HG03139 (cell line): ENCODE results near the gene RMND1.
"Not testable (repeated sequence)": the region's sequence is repeated elsewhere in the genome, so short reads cannot be mapped to it uniquely, and the experiment has no call there.

Experiments used
- ATAC-seq: cut with Tn5 transposase; IDR thresholded peaks from one replicate; pipeline ENCODE4 v1.9.1; 2021; ENCODE audit not compliant: unreplicated experiment

The RMND1 gene

DNA sequence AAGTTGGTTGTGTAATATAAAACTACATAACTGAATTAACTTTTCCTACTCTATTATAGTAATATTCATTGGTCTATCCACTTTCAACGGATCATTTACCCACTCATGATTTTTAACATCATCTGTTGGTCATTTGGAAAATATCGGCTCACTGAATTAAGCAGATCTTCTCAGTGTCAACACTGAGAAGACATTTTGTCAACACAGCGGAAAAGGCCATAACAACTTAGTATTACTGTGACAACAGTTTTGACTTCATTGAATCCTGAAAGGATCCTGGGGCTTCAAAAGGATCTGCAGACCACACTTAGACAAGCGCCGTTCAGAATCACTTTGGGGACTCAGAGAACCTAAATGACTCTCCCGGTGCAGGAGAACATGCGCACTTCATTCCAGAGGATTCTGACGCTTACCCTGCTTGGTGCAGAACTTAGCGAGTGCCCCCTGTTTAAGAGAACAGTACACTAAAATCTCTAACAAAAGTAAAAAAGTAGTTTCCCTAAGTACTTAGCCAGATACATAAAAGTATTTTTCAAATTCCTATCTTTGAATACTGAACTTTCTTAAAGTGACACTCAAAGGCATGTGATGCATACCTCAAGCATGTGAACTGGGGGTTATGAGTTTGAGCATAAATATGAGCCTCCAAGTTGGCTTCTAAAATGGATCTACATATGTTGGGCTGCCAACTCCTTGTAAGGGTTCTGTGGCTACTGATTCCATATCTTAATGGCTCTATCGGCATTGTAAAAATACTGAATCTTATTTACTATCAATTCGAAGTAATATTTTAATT is 64.6 kb downstream of the RMND1 start:
- ATAC-seq, result no peak

DNA sequence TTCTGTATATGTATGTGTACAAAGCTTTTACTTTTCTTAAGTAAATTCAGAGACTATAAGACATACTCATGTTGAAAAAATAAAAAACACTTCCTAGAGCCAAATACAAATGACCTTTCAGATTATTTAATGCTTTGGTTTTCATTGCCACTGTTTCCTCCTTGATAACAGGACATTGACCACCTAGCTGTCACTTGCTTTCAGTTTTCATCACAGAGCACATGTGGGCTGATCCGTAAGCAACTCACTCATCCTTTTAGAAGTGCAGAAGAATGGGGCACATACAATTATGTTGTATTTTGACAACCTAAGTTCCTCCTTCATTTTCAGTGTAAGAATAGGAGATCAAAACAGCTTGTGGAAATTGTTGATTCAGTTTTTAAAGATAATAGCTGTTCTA is 66.7 kb downstream of the RMND1 start:
- ATAC-seq, result no peak

DNA sequence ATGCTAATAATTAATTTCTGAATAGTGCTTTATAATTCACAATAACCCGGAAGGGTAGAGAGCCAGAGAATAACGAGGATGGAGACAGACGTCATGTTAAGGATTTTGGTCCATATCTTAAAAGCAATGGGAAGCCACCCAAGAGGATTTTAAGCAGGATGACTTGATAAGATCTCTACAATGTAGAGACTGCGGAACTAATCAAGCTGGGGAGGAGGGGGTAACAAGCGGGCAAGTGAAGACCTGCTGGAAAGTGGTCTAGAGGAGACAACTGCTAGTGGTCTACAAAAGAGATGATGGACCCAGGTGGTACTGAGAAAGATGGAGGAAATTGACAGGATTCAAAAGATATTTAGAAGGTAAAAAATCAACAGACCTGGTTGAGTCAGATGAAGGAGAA is 67.8 kb downstream of the RMND1 start:
- ATAC-seq, result no peak

DNA sequence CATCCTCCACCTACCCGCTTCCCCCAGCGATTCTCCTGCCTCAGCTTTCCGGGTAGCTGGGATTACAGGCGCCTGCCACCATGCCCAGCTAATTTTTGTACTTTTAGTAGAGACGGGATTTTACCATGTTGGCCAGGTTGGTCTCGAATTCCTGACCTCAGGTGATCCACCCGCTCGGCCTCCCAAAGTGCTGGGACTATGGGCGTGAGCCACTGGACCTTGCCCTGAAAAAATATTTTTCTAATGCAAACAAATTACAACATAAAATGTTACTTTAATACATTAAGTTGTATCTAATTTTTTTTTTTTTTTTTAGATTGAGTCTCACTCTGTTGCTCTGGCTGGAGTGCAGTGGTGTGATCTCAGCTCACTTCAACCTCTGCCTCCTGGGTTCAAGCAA is 69.3 kb downstream of the RMND1 start:
- not testable (repeated sequence) for ATAC-seq

DNA sequence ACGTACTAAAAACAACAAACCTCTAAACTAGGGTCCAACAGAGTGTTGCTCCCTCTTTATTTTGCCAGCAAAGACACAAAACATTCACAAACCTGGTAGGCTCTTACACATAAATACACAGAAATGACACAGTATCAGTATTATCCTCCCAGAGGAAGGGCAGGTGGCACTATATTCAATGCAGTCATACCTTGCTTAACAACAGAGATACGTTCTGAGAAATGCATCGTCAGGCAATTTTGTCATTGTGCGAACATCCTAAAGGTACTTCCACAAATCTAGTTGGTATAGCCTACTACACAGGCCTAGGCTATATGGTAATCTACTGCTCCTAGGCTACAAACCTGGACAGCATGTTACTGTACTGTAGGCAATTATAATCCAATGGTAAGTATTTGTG is 70.2 kb downstream of the RMND1 start:
- no peak for ATAC-seq

DNA sequence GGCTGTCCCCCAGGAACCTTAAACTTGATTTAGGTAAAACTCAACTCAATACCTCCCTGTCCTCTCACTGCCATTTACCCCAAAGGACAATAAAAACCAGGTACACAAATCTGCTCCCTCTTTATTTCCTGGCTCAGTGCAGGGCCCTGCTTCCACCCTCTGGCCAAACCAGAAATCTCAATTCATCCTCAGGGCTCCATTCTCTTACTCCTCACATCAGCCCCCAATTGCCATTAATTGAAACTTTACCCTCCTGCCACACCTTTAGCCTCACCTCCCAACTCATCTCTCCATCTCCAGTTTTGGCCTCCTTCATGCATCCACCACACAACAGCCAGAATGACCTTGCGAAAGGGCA is 71.1 kb downstream of the RMND1 start:
- ATAC-seq, result peak; percentile 17

DNA sequence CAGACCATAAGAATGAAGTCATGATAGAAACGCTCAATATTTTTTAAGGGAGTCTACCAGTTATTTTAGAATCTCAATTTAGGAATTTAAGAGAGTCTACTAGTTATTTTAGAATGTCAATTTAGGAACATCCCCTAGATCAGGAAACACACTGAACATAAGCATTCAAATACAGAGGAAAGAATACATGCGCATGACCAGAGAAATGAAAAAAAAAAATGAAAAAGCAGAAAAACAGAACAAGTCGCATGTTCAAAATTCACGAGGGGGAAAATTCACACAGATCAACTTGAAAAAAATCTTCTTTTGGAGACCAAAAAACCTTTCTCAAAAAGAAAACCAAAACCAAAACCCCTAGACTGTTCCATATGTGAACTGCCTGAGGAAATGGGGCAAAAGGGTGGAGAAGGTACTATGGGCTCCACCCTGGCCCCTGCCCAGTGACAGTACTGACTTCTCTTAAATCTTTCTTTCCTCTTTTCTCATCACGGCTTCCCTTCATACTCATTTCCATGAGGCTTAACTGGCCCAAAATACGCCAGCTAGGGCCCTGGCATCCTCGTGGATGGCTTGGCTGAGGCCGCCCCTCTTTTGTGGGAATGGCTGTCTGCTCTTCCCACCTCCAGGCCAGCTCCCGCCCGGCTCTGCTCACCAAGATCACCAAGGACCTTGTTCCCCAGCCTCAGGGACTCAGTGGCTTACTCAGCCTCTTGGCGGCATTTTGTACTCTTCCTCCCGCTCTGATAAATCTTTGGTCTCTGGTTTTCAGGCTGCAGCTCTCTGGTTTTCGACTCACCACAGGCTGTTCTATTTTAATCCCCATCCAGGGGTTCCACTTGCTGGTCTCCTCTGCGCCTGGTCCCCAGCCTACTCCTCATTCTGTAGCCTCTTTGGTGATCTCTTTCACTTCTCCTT is 71.7 kb downstream of the RMND1 start:
- ATAC-seq, result peak; percentile 46

DNA sequence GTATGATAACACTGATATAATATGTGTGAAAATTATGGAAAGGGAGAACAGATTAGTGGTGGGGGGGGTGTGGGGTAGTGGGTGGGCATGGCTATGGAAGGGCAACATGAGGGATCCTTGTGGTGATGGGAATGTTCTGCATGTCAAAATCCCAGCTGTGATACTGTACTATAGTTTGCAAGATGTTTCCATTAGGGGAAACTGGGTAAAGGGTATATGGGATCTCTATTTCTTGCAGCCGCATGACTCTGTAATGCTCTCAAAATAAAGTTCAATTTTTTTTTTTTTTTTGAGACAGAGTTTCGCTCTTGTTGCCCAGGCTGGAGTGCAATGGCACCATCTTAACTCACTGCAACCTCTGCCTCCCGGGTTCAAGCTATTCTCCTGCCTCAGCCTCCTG is 74.8 kb downstream of the RMND1 start:
- ATAC-seq, result no peak

DNA sequence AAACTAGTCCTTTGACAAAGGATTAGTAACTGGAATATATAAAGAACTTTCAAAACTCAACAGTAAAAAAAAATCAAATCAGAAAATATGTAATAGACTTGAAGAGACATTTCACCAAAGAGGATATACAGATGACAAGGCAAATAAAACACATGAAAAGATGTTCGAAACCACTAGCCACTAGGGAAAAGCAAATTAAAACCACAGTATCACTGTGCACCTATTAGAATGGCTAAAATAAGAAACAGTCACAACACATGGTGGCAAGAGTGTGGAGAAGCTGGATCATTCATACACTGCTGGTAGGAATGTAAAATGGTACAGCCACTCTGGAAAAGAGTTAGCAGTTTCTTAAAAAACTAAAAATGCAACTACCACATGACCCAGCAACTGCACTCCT is 75.5 kb downstream of the RMND1 start:
- no peak for ATAC-seq

DNA sequence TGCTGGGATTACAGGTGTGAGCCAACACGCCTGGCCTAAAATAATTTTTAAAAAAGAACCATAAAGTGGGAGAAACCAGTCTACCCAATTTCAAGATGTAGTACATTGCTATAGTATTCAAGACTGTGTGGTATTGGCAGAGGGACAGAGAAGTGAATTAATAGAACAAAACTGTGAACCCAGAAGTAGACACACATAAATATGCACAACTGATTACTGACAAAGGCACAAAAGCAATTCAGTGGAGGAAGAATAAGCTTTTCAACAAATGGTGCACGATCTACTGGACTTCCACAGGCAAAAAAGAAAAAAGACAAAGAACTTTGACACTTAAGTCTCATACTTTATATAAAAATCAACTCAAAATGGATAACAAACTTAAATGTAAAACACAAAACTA is 76.1 kb downstream of the RMND1 start:
- ATAC-seq, result no peak

DNA sequence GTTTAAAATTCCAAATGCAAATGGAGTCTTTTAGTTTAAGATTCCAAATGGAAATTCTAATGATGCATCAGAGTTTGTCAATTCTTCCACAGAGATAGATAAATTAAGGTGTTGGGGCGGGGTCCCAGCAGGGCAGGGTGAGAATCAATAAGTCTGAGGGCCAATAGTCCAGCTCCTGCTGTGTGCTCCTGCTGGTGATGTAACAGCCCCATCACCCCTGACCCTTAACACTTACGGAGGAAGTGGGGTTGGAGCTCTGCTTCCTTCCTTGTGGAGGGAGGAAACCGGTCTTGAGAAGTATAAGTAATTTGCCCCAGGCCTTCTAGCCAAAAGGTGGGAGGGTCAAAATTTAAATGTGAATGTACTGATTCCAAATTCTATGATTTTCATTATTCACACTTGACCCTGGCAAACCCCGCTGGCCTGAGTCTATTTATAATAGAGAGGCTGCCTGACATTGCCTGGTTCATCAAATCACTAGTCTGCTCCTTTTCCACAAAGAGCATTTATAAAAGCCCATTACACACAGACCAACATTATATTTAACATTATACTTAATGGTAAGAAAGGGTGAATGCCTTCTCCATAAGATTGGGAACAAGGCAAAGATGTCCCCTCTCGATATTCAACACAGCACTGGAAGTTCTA is 77.8 kb downstream of the RMND1 start:
- ATAC-seq, result no peak

DNA sequence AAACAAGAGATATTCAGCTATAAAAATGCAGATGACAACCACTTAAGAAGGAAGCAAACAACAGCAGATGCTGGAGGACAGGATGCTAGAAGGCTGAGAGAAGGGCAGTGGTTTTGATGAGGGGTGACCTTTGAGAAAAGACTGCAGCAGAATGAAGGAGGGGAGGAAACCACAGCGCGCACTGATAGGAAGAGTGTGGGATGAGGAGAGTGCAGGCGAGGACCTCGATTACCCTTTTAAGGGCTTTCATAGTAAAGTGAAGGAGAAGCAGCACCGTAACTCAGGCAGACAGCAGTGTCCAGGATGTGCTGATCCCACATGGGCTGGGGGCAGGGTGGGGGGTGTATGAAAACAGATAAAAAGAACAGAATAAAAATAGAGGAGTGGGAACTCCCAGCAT is 79.8 kb downstream of the RMND1 start:
- no peak for ATAC-seq

DNA sequence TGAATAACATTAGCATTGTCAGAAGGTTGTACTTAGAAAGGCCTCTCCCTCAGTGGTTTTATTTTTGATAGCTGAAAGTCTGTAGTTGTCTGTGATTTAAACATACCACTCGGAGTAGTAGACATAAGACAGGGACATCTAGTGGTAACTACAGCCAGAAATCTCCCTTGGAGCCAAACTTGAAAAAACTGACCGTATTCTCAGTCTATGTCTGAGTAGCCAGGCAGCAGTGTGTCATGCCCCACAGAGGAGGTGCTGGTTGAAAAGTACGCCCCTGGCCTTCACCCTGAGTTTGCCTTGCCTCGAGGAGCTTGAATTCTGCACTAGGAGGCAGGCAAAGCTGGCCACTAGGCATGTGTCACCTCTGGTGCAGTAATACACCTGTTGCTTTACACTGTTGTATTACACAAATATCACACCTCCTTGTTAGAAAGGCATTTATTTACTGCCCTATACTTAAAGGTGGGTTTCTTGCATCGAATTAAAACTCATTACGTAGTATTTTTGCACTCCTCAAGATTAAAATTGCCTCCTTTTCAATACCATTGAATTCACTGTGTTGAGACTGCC is 81.3 kb downstream of the RMND1 start:
- ATAC-seq, result no peak

DNA sequence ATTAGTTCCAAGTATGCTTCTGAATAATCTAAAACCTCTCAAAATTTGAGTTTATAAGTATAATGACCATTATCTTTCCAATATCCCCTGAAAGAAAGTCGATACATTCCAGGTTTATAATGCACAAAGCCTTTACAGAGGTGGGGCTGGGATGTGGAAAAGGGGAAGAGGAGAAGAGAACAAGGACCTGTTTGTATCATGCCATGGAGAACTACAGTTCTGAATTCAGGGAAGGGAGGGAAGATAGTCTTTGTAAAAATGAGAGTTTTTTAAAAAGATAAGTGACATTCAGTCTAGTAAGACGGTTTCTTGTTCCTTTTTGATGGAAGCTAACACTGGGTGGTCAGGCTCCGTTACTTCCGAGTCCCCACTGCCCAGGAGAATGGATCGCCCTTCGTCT is 86.7 kb downstream of the RMND1 start:
- no peak for ATAC-seq

DNA sequence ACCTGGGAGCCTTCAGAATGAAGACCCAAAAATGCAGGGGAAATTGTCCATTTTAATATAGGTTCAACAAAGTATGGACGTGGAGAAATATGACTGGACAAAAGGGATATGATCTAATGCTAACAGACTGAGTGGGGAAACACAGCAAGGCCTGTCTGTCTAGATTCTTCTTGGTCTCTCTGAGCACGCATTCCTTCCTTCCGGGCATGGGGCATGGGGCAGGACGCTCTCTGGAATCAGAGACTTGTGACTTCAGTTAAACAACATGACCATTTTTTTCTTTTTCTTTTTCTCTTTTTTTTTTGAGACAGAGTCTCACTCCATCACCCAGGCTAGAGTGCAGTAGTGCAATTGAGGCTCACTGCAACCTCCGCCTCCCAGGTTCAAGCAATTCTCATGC is 92.4 kb downstream of the RMND1 start:
- ATAC-seq, result no peak

DNA sequence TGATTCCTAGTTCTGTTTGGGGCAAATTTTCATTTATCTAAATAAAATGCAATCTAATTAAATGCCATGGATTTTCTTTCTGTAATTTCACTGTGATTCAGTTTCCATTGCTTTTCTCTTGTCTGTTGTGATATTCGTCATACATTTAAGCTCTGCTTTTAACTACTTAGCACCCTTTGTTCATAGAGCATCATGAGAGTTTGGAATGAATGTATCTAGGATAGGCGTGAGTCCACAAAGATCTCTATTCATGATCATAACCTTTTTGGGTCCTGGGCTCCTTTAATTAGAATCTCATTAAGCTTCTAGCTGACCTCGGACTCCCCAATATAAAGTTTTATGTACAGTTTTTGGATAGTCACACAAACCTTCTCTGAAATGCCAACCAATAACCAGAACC is 93.5 kb downstream of the RMND1 start:
- no peak for ATAC-seq

DNA sequence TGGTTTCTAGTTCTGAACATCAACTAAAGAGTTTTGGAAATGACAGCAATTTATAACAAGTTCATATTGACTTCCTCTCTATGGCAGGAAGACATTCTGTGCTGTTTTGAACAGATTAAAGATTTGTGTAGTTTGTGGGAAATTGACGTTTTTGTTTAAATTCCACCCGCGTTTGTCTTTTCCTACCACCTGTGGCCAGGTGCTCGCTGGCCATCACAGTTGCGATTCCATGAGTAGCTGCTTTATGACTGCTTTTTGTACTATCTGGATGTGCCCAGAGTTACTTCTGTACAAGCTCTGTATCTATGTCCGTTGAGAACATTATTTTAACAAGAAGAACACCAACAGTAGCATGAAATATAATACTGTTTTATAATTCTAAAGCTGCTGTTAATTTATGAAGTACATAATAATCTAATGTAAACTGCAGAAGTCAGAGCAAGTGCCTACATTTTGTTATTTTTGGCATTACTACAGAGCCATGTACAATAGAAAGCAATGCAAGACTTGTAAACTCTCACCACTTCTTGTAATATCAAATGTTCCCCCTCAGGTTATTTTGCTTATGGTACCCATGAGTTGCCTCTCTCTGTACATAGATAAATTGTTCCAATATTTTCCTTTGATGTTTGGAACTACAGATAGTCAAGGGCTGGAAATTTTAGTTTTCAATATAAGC is 94.0 kb downstream of the RMND1 start:
- no peak for ATAC-seq

DNA sequence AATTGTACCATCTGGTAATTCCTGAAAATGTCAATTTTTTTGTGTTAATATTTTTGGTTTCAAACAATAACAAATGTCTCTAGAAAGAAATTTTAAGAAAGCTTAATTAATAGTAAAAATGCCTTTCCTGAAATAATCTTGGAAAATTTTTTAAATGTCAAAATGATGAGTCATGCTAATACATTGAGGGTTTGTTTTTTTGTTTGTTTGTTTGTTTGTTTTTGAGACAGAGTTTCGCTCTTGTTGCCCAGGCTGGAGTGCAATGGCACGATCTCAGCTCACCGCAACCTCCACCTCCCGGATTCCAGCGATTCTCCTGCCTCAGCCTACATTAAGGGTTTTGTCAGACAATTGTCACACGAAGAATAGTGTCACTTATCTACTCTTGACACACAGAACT is 94.9 kb downstream of the RMND1 start:
- not testable (repeated sequence) for ATAC-seq
